ENCODE data around the gene GPR87.

DNA sequence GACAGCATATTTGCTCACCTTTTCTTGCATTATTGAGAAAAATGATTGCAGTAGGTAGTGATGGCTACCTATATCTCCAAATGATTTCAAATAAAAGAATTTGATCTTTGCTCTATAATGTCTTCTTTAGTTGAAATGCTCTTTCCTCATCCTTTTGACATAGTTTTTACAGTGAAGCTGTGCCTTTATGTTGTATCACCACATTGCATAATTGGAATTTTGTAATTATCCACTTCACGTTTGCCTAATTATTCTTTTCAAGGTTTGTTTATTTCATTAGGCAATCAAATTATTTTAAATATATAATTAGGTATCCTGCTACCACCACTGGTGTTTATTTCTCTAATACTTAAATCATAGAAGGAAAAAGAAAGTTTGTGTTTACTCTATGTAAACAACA is 34.0 kb upstream of the GPR87 start:
- TF ChIP-seq RAD21 (IDR thresholded peaks at IDR 0.05; ENCODE audit: low read depth) (no peak), POLR2A (IDR thresholded peaks at IDR 0.05; ENCODE audit: borderline replicate concordance, extremely low read depth, insufficient read depth, insufficient read length) (no peak), POLR2AphosphoS5 (IDR thresholded peaks at IDR 0.05; ENCODE audit: low read depth, low read length) (no peak), ZFX (IDR thresholded peaks at IDR 0.05) (no peak)
- TF ChIP-seq, protein P1, sequence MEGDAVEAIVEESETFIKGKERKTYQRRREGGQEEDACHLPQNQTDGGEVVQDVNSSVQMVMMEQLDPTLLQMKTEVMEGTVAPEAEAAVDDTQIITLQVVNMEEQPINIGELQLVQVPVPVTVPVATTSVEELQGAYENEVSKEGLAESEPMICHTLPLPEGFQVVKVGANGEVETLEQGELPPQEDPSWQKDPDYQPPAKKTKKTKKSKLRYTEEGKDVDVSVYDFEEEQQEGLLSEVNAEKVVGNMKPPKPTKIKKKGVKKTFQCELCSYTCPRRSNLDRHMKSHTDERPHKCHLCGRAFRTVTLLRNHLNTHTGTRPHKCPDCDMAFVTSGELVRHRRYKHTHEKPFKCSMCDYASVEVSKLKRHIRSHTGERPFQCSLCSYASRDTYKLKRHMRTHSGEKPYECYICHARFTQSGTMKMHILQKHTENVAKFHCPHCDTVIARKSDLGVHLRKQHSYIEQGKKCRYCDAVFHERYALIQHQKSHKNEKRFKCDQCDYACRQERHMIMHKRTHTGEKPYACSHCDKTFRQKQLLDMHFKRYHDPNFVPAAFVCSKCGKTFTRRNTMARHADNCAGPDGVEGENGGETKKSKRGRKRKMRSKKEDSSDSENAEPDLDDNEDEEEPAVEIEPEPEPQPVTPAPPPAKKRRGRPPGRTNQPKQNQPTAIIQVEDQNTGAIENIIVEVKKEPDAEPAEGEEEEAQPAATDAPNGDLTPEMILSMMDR (IDR thresholded peaks at IDR 0.05 in 2 of 3, conservative IDR thresholded peaks at IDR 0.05 in 1 of 3; ENCODE audit: borderline replicate concordance in 1 of 3, insufficient read depth in 1 of 3, low read depth in 2 of 3, low read length in 2 of 3), result no peak
- TF ChIP-seq, protein P2, sequence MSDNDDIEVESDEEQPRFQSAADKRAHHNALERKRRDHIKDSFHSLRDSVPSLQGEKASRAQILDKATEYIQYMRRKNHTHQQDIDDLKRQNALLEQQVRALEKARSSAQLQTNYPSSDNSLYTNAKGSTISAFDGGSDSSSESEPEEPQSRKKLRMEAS (IDR thresholded peaks at IDR 0.05), result no peak
